Ascending aorta (tissue), 2 donors: ENCODE measurements around the gene PLXNA3. TPM values are rescaled to one million over a fixed set of nuclear protein-coding genes. Genes with fewer than 3 reads are reported as not detected.
A peak's percentile ranks its signal among the peaks of the same experiment; 100 is the strongest.

Source experiments
- DNase-seq, 2 donors: peaks; one replicate each; pipeline ENCODE4 v3.0.0-alpha.2; 2019; ENCODE audit warnings: low spot score in 2 of 2
- H3K27ac ChIP-seq, 2 donors: fragments of 200-600 bp; sonication (generic); one replicate each; pipeline ENCODE4 v1.5.1; 2016 to 2017; ENCODE audit warnings: mild to moderate bottlenecking in 1 of 2
- H3K27me3 ChIP-seq: fragments of 200-600 bp; sonication (generic); one replicate; pipeline ENCODE4 v1.5.1; 2017
- H3K36me3 ChIP-seq, 2 donors: fragments of 200-600 bp; sonication (generic); one replicate each; pipeline ENCODE4 v1.5.1; 2016
- H3K4me1 ChIP-seq, 2 donors: fragments of 200-600 bp; sonication (generic); one replicate each; pipeline ENCODE4 v1.5.1; 2016 to 2017; ENCODE audit warnings: mild to moderate bottlenecking in 1 of 2
- H3K4me3 ChIP-seq, 2 donors: fragments of 200-600 bp; sonication (generic); one replicate each; pipeline ENCODE4 v1.5.1; 2016 to 2017; ENCODE audit warnings: mild to moderate bottlenecking in 1 of 2
- H3K9me3 ChIP-seq, 2 donors: fragments of 200-600 bp; sonication (generic); one replicate each; pipeline ENCODE4 v1.5.1; 2016
- intact Hi-C: fragments of 100-400 bp; cut with DNase I; formaldehyde crosslinking; loops from one replicate; pipeline ENCODE4 v1.15.1; 2023
- total RNA-seq: library from RNA; depleted of rRNA; stranded (reverse); fragments of >200 nt; gene quantifications from one replicate; pipeline ENCODE4 v1.1.0, GENCODE V29; 2016
- TF ChIP-seq, protein P1 (sequence below), 3 experiments: fragments of 200-600 bp in 2 of 3; fragments of 450-650 bp in 1 of 3; sonication (generic) in 2 of 3; IDR thresholded peaks; one replicate each; pipeline ENCODE4 v1.5.1; 2016 to 2019; ENCODE audit warnings: antibody characterized with exemption in 3 of 3, mild to moderate bottlenecking in 1 of 3, moderate library complexity in 1 of 3

The PLXNA3 gene
- total RNA-seq, 1 donor from 2014 or later = 10.0 TPM

GRCh38 chrX:154444755-154445246, 13.3 kb upstream of the PLXNA3 start:
- H3K27me3 ChIP-seq = no peaks in the 10 kb centered on the region
- intact Hi-C loops = loop anchor here (5.0 kb wide), 2 partner anchors 32 to 38 kb away; partner anchors contain the start of genes DNASE1L1 and LAGE3
- H3K4me1 ChIP-seq = peaks cover 0 to 13% of the 10 kb centered on the region in 2 donors
- DNase-seq = no peak
- TF ChIP-seq, protein P1, sequence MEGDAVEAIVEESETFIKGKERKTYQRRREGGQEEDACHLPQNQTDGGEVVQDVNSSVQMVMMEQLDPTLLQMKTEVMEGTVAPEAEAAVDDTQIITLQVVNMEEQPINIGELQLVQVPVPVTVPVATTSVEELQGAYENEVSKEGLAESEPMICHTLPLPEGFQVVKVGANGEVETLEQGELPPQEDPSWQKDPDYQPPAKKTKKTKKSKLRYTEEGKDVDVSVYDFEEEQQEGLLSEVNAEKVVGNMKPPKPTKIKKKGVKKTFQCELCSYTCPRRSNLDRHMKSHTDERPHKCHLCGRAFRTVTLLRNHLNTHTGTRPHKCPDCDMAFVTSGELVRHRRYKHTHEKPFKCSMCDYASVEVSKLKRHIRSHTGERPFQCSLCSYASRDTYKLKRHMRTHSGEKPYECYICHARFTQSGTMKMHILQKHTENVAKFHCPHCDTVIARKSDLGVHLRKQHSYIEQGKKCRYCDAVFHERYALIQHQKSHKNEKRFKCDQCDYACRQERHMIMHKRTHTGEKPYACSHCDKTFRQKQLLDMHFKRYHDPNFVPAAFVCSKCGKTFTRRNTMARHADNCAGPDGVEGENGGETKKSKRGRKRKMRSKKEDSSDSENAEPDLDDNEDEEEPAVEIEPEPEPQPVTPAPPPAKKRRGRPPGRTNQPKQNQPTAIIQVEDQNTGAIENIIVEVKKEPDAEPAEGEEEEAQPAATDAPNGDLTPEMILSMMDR (IDR thresholded peaks at IDR 0.05) = no peak
- peak overlapping the region; percentile 77 to 85 for H3K4me3 ChIP-seq
- peaks cover 28 to 45% of the 10 kb centered on the region in 2 donors for H3K36me3 ChIP-seq
- H3K27ac ChIP-seq = peak overlapping the region; percentile 79 to 80
- H3K9me3 ChIP-seq = no peaks in the 10 kb centered on the region

- intact Hi-C loops = no loop called here
- no peak for DNase-seq
- TF ChIP-seq, protein P1 (IDR thresholded peaks at IDR 0.05) = no peak
- H3K4me3 ChIP-seq = no peak overlapping the region
- no peak overlapping the region for H3K27ac ChIP-seq
- peaks cover 32 to 45% of the 10 kb centered on the region in 2 donors for H3K36me3 ChIP-seq
- peaks cover 0 to 13% of the 10 kb centered on the region in 2 donors for H3K4me1 ChIP-seq
- no peaks in the 10 kb centered on the region for H3K9me3 ChIP-seq
- H3K27me3 ChIP-seq = no peaks in the 10 kb centered on the region
These were observed 12.3 kb upstream of the PLXNA3 start for GRCh38 chrX:154445776-154446175.

DNA sequence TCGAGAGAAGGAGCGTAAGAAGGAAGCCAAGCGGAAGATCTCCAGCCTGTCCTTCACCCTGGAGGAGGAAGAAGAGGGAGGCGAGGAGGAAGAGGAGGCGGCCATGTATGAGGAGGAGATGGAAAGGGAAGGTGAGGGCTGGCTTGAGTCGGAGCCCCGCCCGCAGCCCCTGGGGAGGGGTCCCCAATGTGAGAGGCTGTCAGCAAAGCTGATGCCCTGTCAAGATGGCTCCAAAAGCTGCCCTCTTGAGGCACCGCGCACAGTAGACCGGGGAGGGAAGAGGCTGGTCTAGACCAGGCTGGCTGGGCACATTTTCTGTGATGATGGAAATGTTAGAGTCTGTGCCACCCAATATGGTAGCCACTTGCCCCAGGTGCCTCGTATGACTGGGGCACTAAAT, 11.7 kb upstream of the PLXNA3 start:
- DNase-seq = no peak
- peaks cover 0 to 13% of the 10 kb centered on the region in 2 donors for H3K4me1 ChIP-seq
- H3K27ac ChIP-seq = no peak overlapping the region
- H3K27me3 ChIP-seq = no peaks in the 10 kb centered on the region
- peaks cover 28 to 40% of the 10 kb centered on the region in 2 donors for H3K36me3 ChIP-seq
- intact Hi-C loops = no loop called here
- H3K4me3 ChIP-seq = no peak overlapping the region
- H3K9me3 ChIP-seq = no peaks in the 10 kb centered on the region
- TF ChIP-seq, protein P1 (IDR thresholded peaks at IDR 0.05) = no peak

GRCh38 chrX:154448484-154448883, 9.6 kb upstream of the PLXNA3 start:
- no peak overlapping the region for H3K27ac ChIP-seq
- TF ChIP-seq, protein P1 (IDR thresholded peaks at IDR 0.05) = no peak
- H3K9me3 ChIP-seq = no peaks in the 10 kb centered on the region
- H3K36me3 ChIP-seq = peaks cover 26 to 28% of the 10 kb centered on the region in 2 donors
- H3K4me1 ChIP-seq = peaks cover 0 to 12% of the 10 kb centered on the region in 2 donors
- intact Hi-C loops = no loop called here
- H3K4me3 ChIP-seq = no peak overlapping the region
- H3K27me3 ChIP-seq = no peaks in the 10 kb centered on the region
- no peak for DNase-seq

DNA sequence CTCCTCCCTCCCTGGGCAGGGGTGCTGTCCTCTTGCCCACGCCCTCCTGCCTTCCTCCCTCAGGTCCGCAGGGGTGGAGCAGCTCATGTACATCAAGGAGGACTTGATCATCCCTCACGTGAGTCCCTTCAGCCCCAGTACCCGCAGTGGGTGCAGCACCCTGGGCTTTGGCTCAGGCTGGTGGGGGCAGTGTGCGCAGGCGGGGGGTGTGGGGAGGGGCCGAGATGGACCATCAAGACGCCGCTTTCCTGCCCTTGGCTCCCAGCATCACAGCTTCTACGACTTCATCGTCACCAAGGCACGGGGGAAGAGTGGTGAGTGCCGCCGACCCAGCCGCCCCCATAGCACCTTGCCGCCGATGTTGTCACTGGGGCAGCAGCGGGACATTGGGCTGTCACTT, 8.5 kb upstream of the PLXNA3 start:
- no peak for DNase-seq
- peaks cover 0 to 7% of the 10 kb centered on the region in 2 donors for H3K4me1 ChIP-seq
- intact Hi-C loops = no loop called here
- TF ChIP-seq, protein P1 (IDR thresholded peaks at IDR 0.05) = no peak
- H3K4me3 ChIP-seq = no peak overlapping the region
- H3K9me3 ChIP-seq = no peaks in the 10 kb centered on the region
- H3K36me3 ChIP-seq = peaks cover 26 to 28% of the 10 kb centered on the region in 2 donors
- H3K27ac ChIP-seq = no peak overlapping the region
- no peaks in the 10 kb centered on the region for H3K27me3 ChIP-seq

DNA sequence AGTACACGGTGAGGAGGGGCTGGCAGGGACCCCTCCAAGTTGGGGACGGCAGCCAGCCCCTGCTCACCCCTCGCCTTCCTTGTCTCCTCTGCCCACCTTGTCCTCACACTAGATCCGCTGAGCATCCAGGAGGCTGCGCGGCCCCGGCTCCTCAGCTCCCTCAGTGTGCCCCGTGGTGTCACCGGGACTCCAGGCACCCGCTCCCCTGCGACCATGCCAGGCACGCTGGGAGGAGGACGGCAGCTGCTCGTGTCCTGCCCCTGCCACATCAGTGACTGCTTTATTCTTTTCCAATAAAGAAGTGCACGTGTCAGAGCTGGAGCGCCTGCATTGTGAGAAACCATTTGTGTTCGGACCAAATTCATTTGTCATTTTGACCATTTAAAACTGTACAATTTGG, 7.8 kb upstream of the PLXNA3 start:
- no peaks in the 10 kb centered on the region for H3K9me3 ChIP-seq
- DNase-seq = no peak
- peaks cover 26 to 28% of the 10 kb centered on the region in 2 donors for H3K36me3 ChIP-seq
- H3K27me3 ChIP-seq = no peaks in the 10 kb centered on the region
- no peak overlapping the region for H3K27ac ChIP-seq
- no peak overlapping the region for H3K4me3 ChIP-seq
- TF ChIP-seq, protein P1 (IDR thresholded peaks at IDR 0.05) = no peak
- peaks cover 0 to 1% of the 10 kb centered on the region in 2 donors for H3K4me1 ChIP-seq
- intact Hi-C loops = no loop called here
